H1 (cell line): ENCODE measurements around the gene OMP. TPM values are rescaled to one million over a fixed set of nuclear protein-coding genes. Genes with fewer than 3 reads are reported as not detected.

Experiments used
- CEBPB ChIP-seq: IDR thresholded peaks from 2 replicates; pipeline ENCODE4 v1.6.1; 2012; ENCODE audit warnings: low read depth, low read length
- CREB1 ChIP-seq: IDR thresholded peaks from 2 replicates; pipeline ENCODE4 v1.6.1; 2012; ENCODE audit warnings: inconsistent platforms
- JUN ChIP-seq: IDR thresholded peaks from 2 replicates; pipeline ENCODE4 v1.6.1; 2011; ENCODE audit warnings: low read depth, mild to moderate bottlenecking, improper control_type of control experiment, low read length
- KDM4A ChIP-seq: IDR thresholded peaks from one replicate; pipeline ENCODE4 v1.7.1; 2012; ENCODE audit warnings: low read depth, mild to moderate bottlenecking, moderate library complexity, low read length, inconsistent platforms; ENCODE audit not compliant: severe bottlenecking
- POLR2A ChIP-seq, 2 experiments: IDR thresholded peaks; 1 replicate in 1 of 2; 2 replicates in 1 of 2; pipeline ENCODE4 v1.6.1; 2011; ENCODE audit warnings: low read depth in 2 of 2, low read length in 2 of 2, mild to moderate bottlenecking in 2 of 2; ENCODE audit errors: control extremely low read depth in 1 of 2
- SP4 ChIP-seq: IDR thresholded peaks from 2 replicates; pipeline ENCODE4 v1.6.1; 2012; ENCODE audit warnings: low read length, inconsistent platforms
- SRF ChIP-seq: IDR thresholded peaks from 2 replicates; pipeline ENCODE4 v1.6.1; 2011; ENCODE audit warnings: mild to moderate bottlenecking, low read depth, low read length, moderate library complexity
- TAF1 ChIP-seq: IDR thresholded peaks from 2 replicates; pipeline ENCODE4 v1.6.1; 2011; ENCODE audit warnings: mild to moderate bottlenecking, low read depth, low read length
- TBP ChIP-seq: IDR thresholded peaks from 2 replicates; pipeline ENCODE4 v1.6.1; 2011; ENCODE audit warnings: low read depth, low read length, improper control_type of control experiment
- polyA plus RNA-seq, 7 experiments: library from polyadenylated mRNA; depleted of rRNA in 3 of 7; stranded (reverse) in 5 of 7; unstranded in 2 of 7; fragments of >200 nt in 5 of 7; fragments of 200-250 nt in 2 of 7; gene quantifications; 1 replicate in 5 of 7; 2 replicates in 1 of 7; 4 replicates in 1 of 7; pipeline versions ENCODE4 v1.2.1 to v1.2.3, GENCODE V29; 2011 to 2013; ENCODE audit warnings: missing spikeins in 2 of 7, mixed read lengths in 2 of 7
- total RNA-seq: library from RNA; stranded (reverse); fragmentation: NEBNext Ultra II Directional; extraction: Animal tissue kit (Norgen Biotek cat#: 25700); gene quantifications from 2 replicates; pipeline ENCODE4 v1.2.1, GENCODE V29; 2021
- TF ChIP-seq, protein P1 (sequence below): fragments of 300-600 bp; sonication (generic); IDR thresholded peaks from 2 replicates; pipeline ENCODE4 v1.7.1; 2012; ENCODE audit warnings: low read length, moderate library complexity, mild to moderate bottlenecking, inconsistent platforms; ENCODE audit not compliant: insufficient replicate concordance

OMP gene
- total and polyA plus RNA-seq, 2 of the 8 experiments (the other 6 are each of a cell fraction or from before 2014, with no cell fraction given), result not detected

DNA sequence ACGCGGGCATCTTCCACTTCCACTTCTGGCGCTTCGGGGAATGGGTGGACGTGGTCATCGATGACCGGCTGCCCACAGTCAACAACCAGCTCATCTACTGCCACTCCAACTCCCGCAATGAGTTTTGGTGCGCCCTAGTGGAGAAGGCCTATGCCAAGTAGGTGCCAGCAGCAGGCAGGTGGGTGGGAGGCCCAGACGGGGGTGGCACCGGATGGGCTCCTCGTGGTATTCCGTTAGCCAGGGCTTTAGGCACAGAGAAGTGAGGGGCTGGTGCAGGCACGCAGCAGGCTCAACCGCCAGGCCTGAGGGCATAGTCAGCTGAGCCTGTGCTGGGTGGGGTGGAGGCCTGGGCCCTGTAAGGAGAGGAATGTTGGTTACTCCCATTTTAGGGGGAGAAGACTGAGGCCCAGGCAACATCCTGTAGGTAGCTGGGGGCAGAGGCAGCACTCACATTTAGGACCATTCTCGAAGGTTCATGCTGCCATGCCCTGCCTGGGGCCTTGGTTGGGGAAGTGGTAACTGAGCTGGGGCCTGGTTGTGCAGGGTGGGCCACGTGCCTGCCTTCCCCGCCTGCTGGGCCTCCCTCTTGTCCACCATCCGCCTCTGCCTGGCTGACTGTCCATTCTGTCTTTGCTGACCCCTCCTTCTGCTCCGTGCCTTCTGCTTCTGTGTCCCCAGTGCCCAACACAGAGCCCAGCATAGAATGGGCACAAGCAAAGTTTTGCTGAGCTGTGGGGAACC, 10.2 kb downstream of the OMP start (continued):
- TF ChIP-seq, protein P1, sequence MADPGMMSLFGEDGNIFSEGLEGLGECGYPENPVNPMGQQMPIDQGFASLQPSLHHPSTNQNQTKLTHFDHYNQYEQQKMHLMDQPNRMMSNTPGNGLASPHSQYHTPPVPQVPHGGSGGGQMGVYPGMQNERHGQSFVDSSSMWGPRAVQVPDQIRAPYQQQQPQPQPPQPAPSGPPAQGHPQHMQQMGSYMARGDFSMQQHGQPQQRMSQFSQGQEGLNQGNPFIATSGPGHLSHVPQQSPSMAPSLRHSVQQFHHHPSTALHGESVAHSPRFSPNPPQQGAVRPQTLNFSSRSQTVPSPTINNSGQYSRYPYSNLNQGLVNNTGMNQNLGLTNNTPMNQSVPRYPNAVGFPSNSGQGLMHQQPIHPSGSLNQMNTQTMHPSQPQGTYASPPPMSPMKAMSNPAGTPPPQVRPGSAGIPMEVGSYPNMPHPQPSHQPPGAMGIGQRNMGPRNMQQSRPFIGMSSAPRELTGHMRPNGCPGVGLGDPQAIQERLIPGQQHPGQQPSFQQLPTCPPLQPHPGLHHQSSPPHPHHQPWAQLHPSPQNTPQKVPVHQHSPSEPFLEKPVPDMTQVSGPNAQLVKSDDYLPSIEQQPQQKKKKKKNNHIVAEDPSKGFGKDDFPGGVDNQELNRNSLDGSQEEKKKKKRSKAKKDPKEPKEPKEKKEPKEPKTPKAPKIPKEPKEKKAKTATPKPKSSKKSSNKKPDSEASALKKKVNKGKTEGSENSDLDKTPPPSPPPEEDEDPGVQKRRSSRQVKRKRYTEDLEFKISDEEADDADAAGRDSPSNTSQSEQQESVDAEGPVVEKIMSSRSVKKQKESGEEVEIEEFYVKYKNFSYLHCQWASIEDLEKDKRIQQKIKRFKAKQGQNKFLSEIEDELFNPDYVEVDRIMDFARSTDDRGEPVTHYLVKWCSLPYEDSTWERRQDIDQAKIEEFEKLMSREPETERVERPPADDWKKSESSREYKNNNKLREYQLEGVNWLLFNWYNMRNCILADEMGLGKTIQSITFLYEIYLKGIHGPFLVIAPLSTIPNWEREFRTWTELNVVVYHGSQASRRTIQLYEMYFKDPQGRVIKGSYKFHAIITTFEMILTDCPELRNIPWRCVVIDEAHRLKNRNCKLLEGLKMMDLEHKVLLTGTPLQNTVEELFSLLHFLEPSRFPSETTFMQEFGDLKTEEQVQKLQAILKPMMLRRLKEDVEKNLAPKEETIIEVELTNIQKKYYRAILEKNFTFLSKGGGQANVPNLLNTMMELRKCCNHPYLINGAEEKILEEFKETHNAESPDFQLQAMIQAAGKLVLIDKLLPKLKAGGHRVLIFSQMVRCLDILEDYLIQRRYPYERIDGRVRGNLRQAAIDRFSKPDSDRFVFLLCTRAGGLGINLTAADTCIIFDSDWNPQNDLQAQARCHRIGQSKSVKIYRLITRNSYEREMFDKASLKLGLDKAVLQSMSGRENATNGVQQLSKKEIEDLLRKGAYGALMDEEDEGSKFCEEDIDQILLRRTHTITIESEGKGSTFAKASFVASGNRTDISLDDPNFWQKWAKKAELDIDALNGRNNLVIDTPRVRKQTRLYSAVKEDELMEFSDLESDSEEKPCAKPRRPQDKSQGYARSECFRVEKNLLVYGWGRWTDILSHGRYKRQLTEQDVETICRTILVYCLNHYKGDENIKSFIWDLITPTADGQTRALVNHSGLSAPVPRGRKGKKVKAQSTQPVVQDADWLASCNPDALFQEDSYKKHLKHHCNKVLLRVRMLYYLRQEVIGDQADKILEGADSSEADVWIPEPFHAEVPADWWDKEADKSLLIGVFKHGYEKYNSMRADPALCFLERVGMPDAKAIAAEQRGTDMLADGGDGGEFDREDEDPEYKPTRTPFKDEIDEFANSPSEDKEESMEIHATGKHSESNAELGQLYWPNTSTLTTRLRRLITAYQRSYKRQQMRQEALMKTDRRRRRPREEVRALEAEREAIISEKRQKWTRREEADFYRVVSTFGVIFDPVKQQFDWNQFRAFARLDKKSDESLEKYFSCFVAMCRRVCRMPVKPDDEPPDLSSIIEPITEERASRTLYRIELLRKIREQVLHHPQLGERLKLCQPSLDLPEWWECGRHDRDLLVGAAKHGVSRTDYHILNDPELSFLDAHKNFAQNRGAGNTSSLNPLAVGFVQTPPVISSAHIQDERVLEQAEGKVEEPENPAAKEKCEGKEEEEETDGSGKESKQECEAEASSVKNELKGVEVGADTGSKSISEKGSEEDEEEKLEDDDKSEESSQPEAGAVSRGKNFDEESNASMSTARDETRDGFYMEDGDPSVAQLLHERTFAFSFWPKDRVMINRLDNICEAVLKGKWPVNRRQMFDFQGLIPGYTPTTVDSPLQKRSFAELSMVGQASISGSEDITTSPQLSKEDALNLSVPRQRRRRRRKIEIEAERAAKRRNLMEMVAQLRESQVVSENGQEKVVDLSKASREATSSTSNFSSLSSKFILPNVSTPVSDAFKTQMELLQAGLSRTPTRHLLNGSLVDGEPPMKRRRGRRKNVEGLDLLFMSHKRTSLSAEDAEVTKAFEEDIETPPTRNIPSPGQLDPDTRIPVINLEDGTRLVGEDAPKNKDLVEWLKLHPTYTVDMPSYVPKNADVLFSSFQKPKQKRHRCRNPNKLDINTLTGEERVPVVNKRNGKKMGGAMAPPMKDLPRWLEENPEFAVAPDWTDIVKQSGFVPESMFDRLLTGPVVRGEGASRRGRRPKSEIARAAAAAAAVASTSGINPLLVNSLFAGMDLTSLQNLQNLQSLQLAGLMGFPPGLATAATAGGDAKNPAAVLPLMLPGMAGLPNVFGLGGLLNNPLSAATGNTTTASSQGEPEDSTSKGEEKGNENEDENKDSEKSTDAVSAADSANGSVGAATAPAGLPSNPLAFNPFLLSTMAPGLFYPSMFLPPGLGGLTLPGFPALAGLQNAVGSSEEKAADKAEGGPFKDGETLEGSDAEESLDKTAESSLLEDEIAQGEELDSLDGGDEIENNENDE, result no peak
- TF ChIP-seq TBP (no peak), SRF (no peak), JUN (no peak), KDM4A (no peak), CEBPB (no peak), CREB1 (no peak), POLR2A (IDR thresholded peaks at IDR 0.05; ENCODE audit: control extremely low read depth in 1 of 2, low read depth in 2 of 2, low read length in 2 of 2) (no peak), SP4 (no peak), TAF1 (no peak)
- TF ChIP-seq, all 59 proteins: peak for 0
